Right lung (tissue), 5 donors: ENCODE data around the gene MYL12B. TPM values are rescaled to one million over a fixed set of nuclear protein-coding genes. Genes with fewer than 3 reads are reported as not detected.
"Not testable (repeated sequence)": the region's sequence is repeated elsewhere in the genome, so short reads cannot be mapped to it uniquely, and the experiment has no call there.

ENCODE experiments used
- DNase-seq, 2 donors: peaks; one replicate each; pipeline ENCODE4 v3.0.0-alpha.2; 2013
- polyA plus RNA-seq, 5 donors: library from polyadenylated mRNA; unstranded; fragments of 120-200 nt; gene quantifications; one replicate each; pipeline versions ENCODE4 v1.2.1 to v1.2.3, GENCODE V29; 2013; ENCODE audit warnings: inconsistent platforms in 1 of 5, low replicate concordance in 1 of 5; ENCODE audit not compliant: insufficient read length in 5 of 5, insufficient read depth in 1 of 5

The MYL12B gene
- polyA plus RNA-seq, 5 donors: 406 to 530 (median 439) TPM

DNA sequence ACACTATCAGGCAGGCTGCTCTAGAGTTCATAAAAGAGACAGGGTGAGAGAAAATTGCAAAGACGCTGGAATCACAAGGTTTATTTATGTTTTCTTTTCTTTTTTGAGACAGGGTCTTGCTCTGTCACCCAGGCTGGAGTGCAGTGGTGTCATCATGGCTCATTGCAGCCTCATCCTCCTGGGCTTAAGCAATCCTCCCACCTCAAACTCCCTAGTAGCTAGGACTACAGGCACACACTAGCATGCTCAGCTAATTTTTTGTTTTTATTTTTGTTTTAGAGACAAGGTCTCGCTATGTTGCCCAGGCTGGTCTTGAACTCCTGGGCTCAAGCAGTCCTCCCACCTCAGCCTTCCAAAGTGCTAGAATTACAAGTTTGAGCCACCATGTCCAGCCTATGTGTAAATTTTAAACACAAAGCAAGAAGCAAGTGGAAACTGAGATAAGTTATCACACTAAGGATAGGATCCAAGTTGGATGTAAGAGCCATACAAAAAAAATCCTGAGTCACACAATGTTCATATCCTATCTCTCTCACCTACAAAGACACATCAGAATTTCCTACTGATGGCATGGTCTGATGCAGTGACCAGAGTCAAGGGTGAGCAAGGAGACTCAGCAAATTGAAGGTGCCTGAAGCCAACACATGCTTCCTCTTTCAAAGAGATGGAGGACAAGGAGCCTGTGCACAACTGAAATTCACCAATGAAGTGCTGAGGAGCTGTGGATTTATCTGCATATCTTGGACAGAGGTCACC is 31.4 kb downstream of the MYL12B start:
- no peak for DNase-seq

DNA sequence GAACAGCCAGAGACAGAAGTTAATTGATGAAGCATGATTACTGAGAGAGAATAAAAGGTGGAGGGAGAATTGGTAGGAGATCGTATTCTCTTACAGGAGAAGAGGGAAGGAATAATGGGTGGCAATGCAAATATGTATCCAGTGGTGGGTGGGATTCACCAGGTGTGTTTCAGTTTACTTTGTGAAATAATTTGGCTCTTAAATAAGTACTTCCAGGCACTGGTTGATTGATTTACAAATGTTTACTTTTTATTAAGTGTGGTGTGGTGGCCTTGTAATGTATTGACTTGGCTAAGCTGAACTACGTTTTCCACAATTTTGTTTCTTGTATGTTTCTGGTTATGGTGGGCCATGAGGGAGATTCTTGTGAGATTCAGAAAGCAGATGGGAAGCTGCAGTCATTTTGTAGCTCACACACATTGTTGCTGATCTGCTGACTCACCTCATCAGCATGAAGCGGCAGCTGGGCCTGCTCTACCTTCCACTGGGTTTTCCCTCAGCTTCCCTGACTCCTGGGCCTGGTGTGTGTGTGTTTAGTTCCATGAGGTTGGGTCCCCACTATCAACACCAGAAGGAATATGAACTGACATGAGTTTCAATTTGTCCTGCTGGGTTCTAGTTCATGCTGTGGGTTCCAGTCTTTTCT is 32.6 kb downstream of the MYL12B start:
- no peak for DNase-seq

DNA sequence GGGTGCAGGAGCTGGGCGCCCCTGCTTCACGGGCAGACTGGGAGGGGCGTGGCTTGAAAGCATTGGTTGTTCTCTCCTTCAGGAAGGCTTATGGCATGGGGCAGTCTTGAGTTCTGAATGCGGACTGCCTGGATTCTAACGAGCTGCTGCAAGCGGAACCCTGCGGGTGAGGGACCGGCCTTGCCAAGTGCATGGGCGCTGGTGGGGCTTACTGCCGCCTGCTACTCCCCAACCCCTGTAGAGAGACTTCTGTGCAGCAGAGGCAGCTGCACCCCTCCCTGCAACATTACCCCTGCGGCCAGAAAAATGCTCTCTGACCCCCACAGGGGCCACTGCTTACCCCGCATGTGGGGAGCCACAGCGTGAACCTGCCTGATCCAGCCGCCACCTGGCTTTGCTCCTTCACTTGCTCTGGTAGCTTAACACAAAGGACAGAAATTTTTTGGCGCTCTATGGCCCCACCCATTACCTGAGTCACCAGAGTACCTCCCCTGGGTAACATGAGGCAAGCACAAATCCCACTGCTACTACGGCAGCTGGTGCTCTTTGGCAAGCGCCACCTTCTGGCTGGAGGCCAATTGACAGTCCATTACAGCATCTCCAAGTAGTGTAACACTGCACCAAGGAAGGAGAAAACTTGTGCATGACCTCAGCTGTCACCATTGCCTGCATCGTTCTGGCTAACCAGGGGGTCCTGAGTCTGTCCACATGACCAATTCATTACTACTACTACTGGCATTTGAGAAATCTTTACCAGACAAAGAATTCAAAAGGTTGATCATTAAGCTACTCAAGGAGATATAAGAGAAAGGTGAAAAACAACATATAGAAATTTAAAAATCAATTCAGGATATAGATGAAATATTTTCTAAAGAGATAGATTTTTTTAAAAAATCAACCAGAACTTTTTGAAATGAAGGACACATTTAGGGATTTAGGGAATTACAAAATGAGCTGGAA is 35.4 kb downstream of the MYL12B start:
- peak; percentile 60 to 71 for DNase-seq

GRCh38 chr18:3304832-3305231 is 42.9 kb downstream of the MYL12B start:
- no peak for DNase-seq

DNA sequence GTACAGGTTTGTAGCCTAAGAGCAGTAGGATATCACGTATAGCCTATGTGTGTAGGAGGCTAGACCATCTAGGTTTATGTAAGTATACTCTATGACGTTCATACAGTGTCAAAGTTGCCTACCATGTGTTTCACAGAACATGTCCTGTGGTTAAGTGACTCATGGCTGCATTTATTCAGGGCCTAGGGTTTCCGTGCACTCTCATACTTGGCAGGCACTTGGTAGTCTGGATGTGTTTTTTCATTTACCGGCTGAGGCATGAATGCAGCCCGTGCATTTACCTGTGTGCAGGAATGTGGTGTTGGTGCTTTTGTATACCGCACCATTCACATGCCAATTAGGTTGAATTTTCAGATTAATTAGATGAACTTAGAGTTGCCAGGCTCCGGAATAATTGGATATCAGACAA is 43.4 kb downstream of the MYL12B start:
- no peak for DNase-seq

GRCh38 chr18:3305933-3306332 is 44.0 kb downstream of the MYL12B start:
- DNase-seq: no peak

DNA sequence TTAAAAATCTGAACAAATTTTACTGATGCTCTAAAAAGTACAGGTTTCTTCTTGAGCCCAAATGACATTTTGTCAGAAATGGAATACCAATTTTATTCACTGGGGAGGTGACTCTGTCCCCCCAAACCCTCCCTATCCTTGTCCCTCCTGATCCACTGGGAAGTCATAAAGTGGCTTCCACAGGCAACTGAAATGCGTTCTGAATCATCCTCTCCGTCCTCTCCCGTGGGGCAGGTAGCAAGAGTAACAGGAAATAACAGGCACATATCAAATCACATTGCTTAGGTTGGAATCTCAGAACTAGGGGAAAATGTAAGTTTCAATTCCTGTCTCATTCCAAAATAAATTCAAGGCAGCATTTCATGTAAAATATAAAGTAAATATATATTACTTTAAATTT is 44.5 kb downstream of the MYL12B start:
- DNase-seq: no peak

DNA sequence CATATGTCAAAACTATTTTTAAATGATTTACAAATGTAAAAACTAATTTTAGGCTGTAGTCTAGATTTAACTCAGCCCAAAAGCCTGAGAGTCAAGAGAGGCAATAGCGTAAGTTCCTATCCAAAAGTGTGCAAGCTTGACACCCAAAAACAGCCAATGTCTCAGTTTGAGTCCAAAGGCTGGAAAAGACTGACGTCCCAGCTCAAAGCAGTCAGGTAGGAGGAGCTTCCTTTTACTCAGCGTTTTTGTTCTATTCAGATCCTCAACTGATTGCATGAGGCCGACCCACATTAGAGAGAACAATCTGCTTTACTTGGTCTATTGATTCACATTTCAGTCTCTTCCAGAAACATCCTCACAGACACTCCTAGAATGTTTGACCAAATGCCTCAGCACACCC is 51.8 kb downstream of the MYL12B start:
- no peak for DNase-seq

- not testable (repeated sequence) for DNase-seq
These were observed 53.4 kb downstream of the MYL12B start for GRCh38 chr18:3315344-3315743.

GRCh38 chr18:3319399-3319798 is 57.5 kb downstream of the MYL12B start:
- no peak for DNase-seq

DNA sequence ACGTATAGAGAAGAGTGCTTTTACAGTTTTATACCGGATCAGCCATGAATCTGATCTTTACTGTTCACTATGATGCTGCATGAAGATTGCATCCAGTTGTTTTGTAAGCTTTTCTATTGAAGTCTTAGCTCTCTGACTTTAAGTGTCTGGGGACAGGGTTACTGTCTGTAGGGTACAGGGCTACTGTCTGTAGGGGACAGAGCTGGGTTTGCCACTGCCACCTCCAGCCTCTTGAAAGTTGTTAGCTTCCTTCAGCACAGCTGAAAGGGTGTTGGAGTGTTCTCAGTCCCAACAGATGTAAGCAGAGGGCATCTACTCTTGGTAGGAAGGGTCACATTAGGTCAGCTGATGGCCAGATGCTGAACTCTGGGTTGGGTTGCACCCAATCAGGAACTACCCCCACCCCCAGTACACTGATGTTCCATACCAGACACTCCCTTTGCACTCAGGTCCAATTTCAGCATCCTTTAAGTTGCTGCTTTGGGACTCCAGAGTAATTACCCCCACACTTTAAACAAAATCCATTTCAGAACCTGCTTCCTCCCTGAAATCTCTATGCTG is 58.0 kb downstream of the MYL12B start:
- DNase-seq: no peak

- DNase-seq: no peak
These were observed 59.3 kb downstream of the MYL12B start for GRCh38 chr18:3321133-3321812.

GRCh38 chr18:3323900-3324299 is 62.0 kb downstream of the MYL12B start:
- no peak for DNase-seq

Other genes with a start within 250 kb of the MYL12B start
- 10 to 100 TPM; 19.4 to 30.4 (median 28.4) TPM for gene LPIN2, start 249.0 kb upstream of the MYL12B start, polyA plus RNA-seq
- 10 to 100 TPM in 1 of 5 donors, 1 to 10 TPM in 4; 2.6 to 29.9 (median 4.0) TPM for gene MYOM1, start 42.2 kb upstream of the MYL12B start, polyA plus RNA-seq
- gene MYL12A, start 14.3 kb upstream of the MYL12B start, polyA plus RNA-seq: 100 to 1,000 TPM; 325 to 409 (median 356) TPM
- 10 to 100 TPM; 65.0 to 94.8 (median 86.9) TPM for gene TGIF1, start 188.0 kb downstream of the MYL12B start, polyA plus RNA-seq